Measurements from ENCODE around the gene DAB2IP.
"Not testable (repeated sequence)": the region's sequence is repeated elsewhere in the genome, so short reads cannot be mapped to it uniquely, and the experiment has no call there.

Gene DAB2IP

GRCh38 chr9:121643473-121643872, 8.0 kb upstream of the DAB2IP start:
- DNase-seq = no peak

- DNase-seq = not testable (repeated sequence)
These were observed 7.4 kb upstream of the DAB2IP start for GRCh38 chr9:121644040-121644439.

- DNase-seq = peak in 25 of 56 donors; percentile 16 to 69 (median 42)
These were observed 6.4 kb upstream of the DAB2IP start for GRCh38 chr9:121645003-121645402.

GRCh38 chr9:121645853-121646807, 5.3 kb upstream of the DAB2IP start:
- no peak for DNase-seq

- DNase-seq = no peak
These were observed 4.4 kb upstream of the DAB2IP start for GRCh38 chr9:121646992-121647391.

- no peak for DNase-seq
These were observed 3.3 kb upstream of the DAB2IP start for GRCh38 chr9:121648172-121648571.

- DNase-seq = no peak
These were observed 2.6 kb upstream of the DAB2IP start for GRCh38 chr9:121648799-121649198.

GRCh38 chr9:121649476-121650216, 1.8 kb upstream of the DAB2IP start:
- DNase-seq = no peak

- peak in 14 of 56 donors; percentile 13 to 67 (median 29) for DNase-seq
These were observed 1.0 kb upstream of the DAB2IP start for GRCh38 chr9:121650217-121651007.

- DNase-seq = no peak
These were observed 483 bp upstream of the DAB2IP start for GRCh38 chr9:121651008-121651294.

- DNase-seq = no peak
These were observed 795 bp downstream of the DAB2IP start for GRCh38 chr9:121652021-121652837.

GRCh38 chr9:121652838-121653231, 1.4 kb downstream of the DAB2IP start:
- DNase-seq = no peak

GRCh38 chr9:121654499-121655140, 3.2 kb downstream of the DAB2IP start:
- no peak for DNase-seq

- no peak for DNase-seq
These were observed 3.9 kb downstream of the DAB2IP start for GRCh38 chr9:121655231-121655755.

GRCh38 chr9:121656941-121657470, 5.6 kb downstream of the DAB2IP start:
- DNase-seq = no peak

GRCh38 chr9:121658166-121658565, 6.7 kb downstream of the DAB2IP start:
- DNase-seq = peak in 16 of 56 donors; percentile 7 to 65 (median 34)

- DNase-seq = no peak
These were observed 7.2 kb downstream of the DAB2IP start for GRCh38 chr9:121658591-121658990.

- no peak for DNase-seq
These were observed 8.9 kb downstream of the DAB2IP start for GRCh38 chr9:121660367-121660766.

GRCh38 chr9:121660876-121661275, 9.4 kb downstream of the DAB2IP start:
- no peak for DNase-seq

GRCh38 chr9:121661328-121661727, 9.9 kb downstream of the DAB2IP start:
- DNase-seq = no peak
